ENCODE data around the gene RAB3C. TPM values are rescaled to one million over a fixed set of nuclear protein-coding genes. Genes with fewer than 3 reads are reported as not detected.

Gene RAB3C
- total RNA-seq, 1 experiment from 2014 or later = 13.3 TPM

DNA sequence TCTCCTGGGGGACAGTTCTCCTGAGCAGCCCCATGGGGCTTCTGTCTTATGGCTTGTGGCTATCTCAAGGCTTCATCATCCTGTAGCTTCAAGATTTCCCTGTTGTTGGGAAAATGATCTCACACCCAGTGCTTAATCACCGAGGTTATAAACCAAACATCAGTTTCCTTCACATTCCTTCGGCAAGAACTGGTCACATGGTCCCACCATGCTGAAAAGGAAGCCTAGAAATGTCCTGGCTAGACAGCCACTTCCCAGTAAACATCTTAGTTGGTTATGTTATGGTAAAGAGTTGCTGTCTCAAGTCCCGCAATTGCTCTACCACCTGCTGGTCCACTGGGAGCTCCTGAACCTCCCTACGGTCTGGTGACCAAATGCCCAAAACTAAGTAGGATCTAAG is 66.0 kb downstream of the RAB3C start:
- CTCF ChIA-PET = no interaction called here
- no peaks in the 10 kb centered on the region for H3K27me3 Mint-ChIP-seq (ENCODE audit: low read depth)
- no peak for ATAC-seq

DNA sequence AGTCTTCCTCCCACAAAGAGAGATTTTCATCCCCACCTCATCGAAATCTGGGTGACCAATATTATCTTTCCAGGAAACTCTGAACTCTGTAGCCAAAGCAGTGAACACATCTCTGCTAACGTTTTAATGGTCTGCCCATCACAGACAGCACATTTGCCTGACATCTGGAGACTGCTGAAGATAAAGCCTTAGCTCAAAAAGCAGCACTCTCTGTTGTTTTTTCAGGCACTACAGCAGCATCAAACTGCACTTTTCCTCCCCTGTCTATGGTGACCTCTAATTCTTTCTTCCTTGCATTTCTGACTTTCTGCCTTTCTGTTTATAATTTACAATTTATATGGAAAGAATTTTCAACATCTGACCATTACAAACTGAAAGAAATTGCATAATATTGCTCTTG is 66.8 kb downstream of the RAB3C start:
- ChIA-PET CTCF (no interaction called here), POLR2A (no interaction called here)
- H3K36me3 Mint-ChIP-seq = no peaks in the 10 kb centered on the region
- no peak overlapping the region for H3K4me3 Mint-ChIP-seq
- peaks cover 4% of the 10 kb centered on the region; the same call in 1 of the 2 replicates for H3K4me1 Mint-ChIP-seq
- TF ChIP-seq GRHL2 (CRISPR knock-in tag; IDR thresholded peaks at IDR 0.05; ENCODE audit: insufficient replicate concordance, severe bottlenecking) (no peak), ZNF219 (CRISPR knock-in tag; IDR thresholded peaks at IDR 0.05; ENCODE audit: borderline replicate concordance) (no peak), CDX4 (CRISPR knock-in tag; IDR thresholded peaks at IDR 0.05; ENCODE audit: borderline replicate concordance) (no peak), ZNF121 (CRISPR knock-in tag; IDR thresholded peaks at IDR 0.05) (no peak), ZNF138 (CRISPR knock-in tag; conservative IDR thresholded peaks at IDR 0.05) (no peak), FOXP1 (CRISPR knock-in tag; IDR thresholded peaks at IDR 0.05; ENCODE audit: borderline replicate concordance) (no peak)
- no peaks in the 10 kb centered on the region for H3K9me3 Mint-ChIP-seq
- H3K27me3 Mint-ChIP-seq (ENCODE audit: low read depth) = no peaks in the 10 kb centered on the region
- DNase-seq (ENCODE audit: low spot score) (no peak), ATAC-seq (no peak)
- no peak overlapping the region for H3K27ac Mint-ChIP-seq

More for the DNA sequence above, 66.0 kb downstream of the RAB3C start:
- Mint-ChIP-seq H3K9me3 (no peaks in the 10 kb centered on the region), H3K4me1 (peaks cover 4% of the 10 kb centered on the region; the same call in 1 of the 2 replicates), H3K27ac (no peak overlapping the region), H3K4me3 (no peak overlapping the region), H3K36me3 (no peaks in the 10 kb centered on the region)
- POLR2A ChIA-PET = no interaction called here
- TF ChIP-seq ZNF121 (CRISPR knock-in tag; IDR thresholded peaks at IDR 0.05) = no peak
- DNase-seq (ENCODE audit: low spot score) = no peak

GRCh38 chr5:58653521-58653920 is 70.6 kb downstream of the RAB3C start:
- TF ChIP-seq ESRRA (CRISPR knock-in tag; IDR thresholded peaks at IDR 0.05; ENCODE audit: borderline replicate concordance) = no peak
- TF ChIP-seq ATF6 (CRISPR knock-in tag; IDR thresholded peaks at IDR 0.05) = no peak
- TF ChIP-seq, protein P1, sequence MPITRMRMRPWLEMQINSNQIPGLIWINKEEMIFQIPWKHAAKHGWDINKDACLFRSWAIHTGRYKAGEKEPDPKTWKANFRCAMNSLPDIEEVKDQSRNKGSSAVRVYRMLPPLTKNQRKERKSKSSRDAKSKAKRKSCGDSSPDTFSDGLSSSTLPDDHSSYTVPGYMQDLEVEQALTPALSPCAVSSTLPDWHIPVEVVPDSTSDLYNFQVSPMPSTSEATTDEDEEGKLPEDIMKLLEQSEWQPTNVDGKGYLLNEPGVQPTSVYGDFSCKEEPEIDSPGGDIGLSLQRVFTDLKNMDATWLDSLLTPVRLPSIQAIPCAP (CRISPR knock-in tag; IDR thresholded peaks at IDR 0.05) = no peak
- TF ChIP-seq NR3C1 (CRISPR knock-in tag; conservative IDR thresholded peaks at IDR 0.05; ENCODE audit: low read depth) = no peak
- no peak for TF ChIP-seq KAT7 (CRISPR knock-in tag; IDR thresholded peaks at IDR 0.05; ENCODE audit: borderline replicate concordance)
- no peak for TF ChIP-seq TEAD1 (CRISPR knock-in tag; IDR thresholded peaks at IDR 0.05)
- TF ChIP-seq, protein P2, sequence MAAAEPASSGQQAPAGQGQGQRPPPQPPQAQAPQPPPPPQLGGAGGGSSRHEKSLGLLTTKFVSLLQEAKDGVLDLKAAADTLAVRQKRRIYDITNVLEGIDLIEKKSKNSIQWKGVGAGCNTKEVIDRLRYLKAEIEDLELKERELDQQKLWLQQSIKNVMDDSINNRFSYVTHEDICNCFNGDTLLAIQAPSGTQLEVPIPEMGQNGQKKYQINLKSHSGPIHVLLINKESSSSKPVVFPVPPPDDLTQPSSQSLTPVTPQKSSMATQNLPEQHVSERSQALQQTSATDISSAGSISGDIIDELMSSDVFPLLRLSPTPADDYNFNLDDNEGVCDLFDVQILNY (CRISPR knock-in tag; IDR thresholded peaks at IDR 0.05) = no peak
- no peak for TF ChIP-seq NR2C2 (CRISPR knock-in tag; IDR thresholded peaks at IDR 0.05)
- TF ChIP-seq, protein P3, sequence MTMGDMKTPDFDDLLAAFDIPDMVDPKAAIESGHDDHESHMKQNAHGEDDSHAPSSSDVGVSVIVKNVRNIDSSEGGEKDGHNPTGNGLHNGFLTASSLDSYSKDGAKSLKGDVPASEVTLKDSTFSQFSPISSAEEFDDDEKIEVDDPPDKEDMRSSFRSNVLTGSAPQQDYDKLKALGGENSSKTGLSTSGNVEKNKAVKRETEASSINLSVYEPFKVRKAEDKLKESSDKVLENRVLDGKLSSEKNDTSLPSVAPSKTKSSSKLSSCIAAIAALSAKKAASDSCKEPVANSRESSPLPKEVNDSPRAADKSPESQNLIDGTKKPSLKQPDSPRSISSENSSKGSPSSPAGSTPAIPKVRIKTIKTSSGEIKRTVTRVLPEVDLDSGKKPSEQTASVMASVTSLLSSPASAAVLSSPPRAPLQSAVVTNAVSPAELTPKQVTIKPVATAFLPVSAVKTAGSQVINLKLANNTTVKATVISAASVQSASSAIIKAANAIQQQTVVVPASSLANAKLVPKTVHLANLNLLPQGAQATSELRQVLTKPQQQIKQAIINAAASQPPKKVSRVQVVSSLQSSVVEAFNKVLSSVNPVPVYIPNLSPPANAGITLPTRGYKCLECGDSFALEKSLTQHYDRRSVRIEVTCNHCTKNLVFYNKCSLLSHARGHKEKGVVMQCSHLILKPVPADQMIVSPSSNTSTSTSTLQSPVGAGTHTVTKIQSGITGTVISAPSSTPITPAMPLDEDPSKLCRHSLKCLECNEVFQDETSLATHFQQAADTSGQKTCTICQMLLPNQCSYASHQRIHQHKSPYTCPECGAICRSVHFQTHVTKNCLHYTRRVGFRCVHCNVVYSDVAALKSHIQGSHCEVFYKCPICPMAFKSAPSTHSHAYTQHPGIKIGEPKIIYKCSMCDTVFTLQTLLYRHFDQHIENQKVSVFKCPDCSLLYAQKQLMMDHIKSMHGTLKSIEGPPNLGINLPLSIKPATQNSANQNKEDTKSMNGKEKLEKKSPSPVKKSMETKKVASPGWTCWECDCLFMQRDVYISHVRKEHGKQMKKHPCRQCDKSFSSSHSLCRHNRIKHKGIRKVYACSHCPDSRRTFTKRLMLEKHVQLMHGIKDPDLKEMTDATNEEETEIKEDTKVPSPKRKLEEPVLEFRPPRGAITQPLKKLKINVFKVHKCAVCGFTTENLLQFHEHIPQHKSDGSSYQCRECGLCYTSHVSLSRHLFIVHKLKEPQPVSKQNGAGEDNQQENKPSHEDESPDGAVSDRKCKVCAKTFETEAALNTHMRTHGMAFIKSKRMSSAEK (CRISPR knock-in tag; IDR thresholded peaks at IDR 0.05; ENCODE audit: borderline replicate concordance) = no peak
- TF ChIP-seq ZNF671 (CRISPR knock-in tag; IDR thresholded peaks at IDR 0.05) = no peak
- TF ChIP-seq, protein P4, sequence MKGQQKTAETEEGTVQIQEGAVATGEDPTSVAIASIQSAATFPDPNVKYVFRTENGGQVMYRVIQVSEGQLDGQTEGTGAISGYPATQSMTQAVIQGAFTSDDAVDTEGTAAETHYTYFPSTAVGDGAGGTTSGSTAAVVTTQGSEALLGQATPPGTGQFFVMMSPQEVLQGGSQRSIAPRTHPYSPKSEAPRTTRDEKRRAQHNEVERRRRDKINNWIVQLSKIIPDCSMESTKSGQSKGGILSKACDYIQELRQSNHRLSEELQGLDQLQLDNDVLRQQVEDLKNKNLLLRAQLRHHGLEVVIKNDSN (CRISPR knock-in tag; IDR thresholded peaks at IDR 0.05) = no peak
- TF ChIP-seq ZNF396 (CRISPR knock-in tag; IDR thresholded peaks at IDR 0.05; ENCODE audit: borderline replicate concordance) = no peak
- CTCF ChIA-PET = no interaction called here
- Mint-ChIP-seq H3K9me3 (peaks cover 10% of the 10 kb centered on the region), H3K36me3 (no peaks in the 10 kb centered on the region), H3K4me3 (no peak overlapping the region), H3K4me1 (no peaks in the 10 kb centered on the region), H3K27ac (no peak overlapping the region), H3K27me3 (ENCODE audit: low read depth) (no peaks in the 10 kb centered on the region)
- DNase-seq (ENCODE audit: low spot score) = no peak
- ATAC-seq = no peak
- POLR2A ChIA-PET = no interaction called here
